HepG2 (cell line): ENCODE results near the gene STRIT1. TPM values are rescaled to one million over a fixed set of nuclear protein-coding genes. Genes with fewer than 3 reads are reported as not detected.
"Not testable (repeated sequence)": the region's sequence is repeated elsewhere in the genome, so short reads cannot be mapped to it uniquely, and the experiment has no call there.

Source experiments
- ATAC-seq: fragments of 200-7000 bp; cut with Tn5 transposase; 3 replicates; pipeline ENCODE4 v1.9.1; 2020; ENCODE audit warnings: mild to moderate bottlenecking, moderate library complexity
- BruUV-seq: library from RNA; stranded (reverse); fragments of 400-500 nt; replicated peaks from 2 replicates; lab custom pipeline; 2021; lab: Mats Ljungman, UMichigan
- CTCF ChIA-PET: fragments of 300-600 bp; formaldehyde crosslinking; extraction: SDS; loops from one replicate; lab custom pipeline; 2021; ENCODE audit warnings: low total read pairs, inconsistent platforms, low intra/inter-chr PET ratio; lab: Yijun Ruan, JAX
- POLR2A ChIA-PET: fragments of 350-600 bp; sonication (Branson Sonifier 250); formaldehyde crosslinking; loops from one replicate; lab custom pipeline; 2020; ENCODE audit warnings: antibody characterized with exemption, inconsistent platforms; lab: Yijun Ruan, JAX
- DNase-seq: peaks from one replicate; pipeline ENCODE4 v3.0.0-alpha.2; 2015; ENCODE audit warnings: low spot score
- FAIRE-seq: peaks from 3 replicates; lab custom pipeline; 2011; peaks lifted over from hg19 to GRCh38; lab: Jason Lieb, UNC
- H2AFZ ChIP-seq: one replicate; pipeline ENCODE4 v1.6.1; 2011; ENCODE audit warnings: low read length, inconsistent platforms
- H3K27ac ChIP-seq: fragments of 300-600 bp; 3 replicates; pipeline ENCODE4 v1.8.0; 2011; ENCODE audit warnings: mixed run types, mild to moderate bottlenecking, mixed read lengths, low read length, inconsistent platforms; ENCODE audit not compliant: insufficient read depth; ENCODE audit errors: extremely low read length
- H3K27me3 ChIP-seq, 2 experiments: fragments of 200-600 bp in 1 of 2; 2 replicates in 1 of 2; 3 replicates in 1 of 2; pipeline versions ENCODE4 v1.6.0 to v1.8.0; 2011; ENCODE audit warnings: low read length in 2 of 2, mild to moderate bottlenecking in 2 of 2, moderate library complexity in 2 of 2, inconsistent platforms in 1 of 2; ENCODE audit not compliant: insufficient read depth in 2 of 2, control insufficient read depth in 1 of 2
- H3K36me3 ChIP-seq, 2 experiments: fragments of 200-600 bp in 1 of 2; replicated peaks in 1 of 2; 2 replicates in 1 of 2; 3 replicates in 1 of 2; pipeline versions ENCODE4 v1.5.1 to v1.8.0; 2011; ENCODE audit warnings: low read length in 2 of 2, inconsistent platforms in 1 of 2; ENCODE audit not compliant: insufficient read depth in 2 of 2, control insufficient read depth in 1 of 2
- H3K4me1 ChIP-seq: 2 replicates; pipeline ENCODE4 v1.5.1; 2012; ENCODE audit warnings: low read length, inconsistent platforms; ENCODE audit not compliant: insufficient read depth
- H3K4me2 ChIP-seq: 2 replicates; pipeline ENCODE4 v1.6.0; 2011; ENCODE audit warnings: low read depth, low read length, inconsistent platforms
- H3K4me3 ChIP-seq, 3 experiments: fragments of 200-600 bp in 1 of 3; sonication (generic), shearing (Covaris generic) in 1 of 3; replicated peaks in 1 of 3; 2 replicates each; pipeline ENCODE4 v1.5.1; 2011 to 2016; ENCODE audit warnings: low read length in 3 of 3, inconsistent platforms in 2 of 3, low read depth in 2 of 3, mild to moderate bottlenecking in 2 of 3, control low read depth in 1 of 3, mixed read lengths in 1 of 3; ENCODE audit not compliant: insufficient read depth in 1 of 3
- H3K79me2 ChIP-seq: one replicate; pipeline ENCODE4 v1.6.1; 2011; ENCODE audit warnings: low read length, inconsistent platforms; ENCODE audit not compliant: insufficient read depth
- H3K9ac ChIP-seq: 2 replicates; pipeline ENCODE4 v1.6.0; 2011; ENCODE audit warnings: mild to moderate bottlenecking, low read depth, low read length, inconsistent platforms; ENCODE audit not compliant: insufficient read depth
- H3K9me3 ChIP-seq: 2 replicates; pipeline ENCODE4 v1.5.1; 2012; ENCODE audit warnings: mild to moderate bottlenecking, low read length
- H4K20me1 ChIP-seq: 2 replicates; pipeline ENCODE4 v1.6.0; 2011; ENCODE audit warnings: inconsistent platforms, mild to moderate bottlenecking, low read length, moderate library complexity; ENCODE audit not compliant: insufficient read depth
- HNF1A ChIP-seq, 2 experiments: sonication (generic) in 1 of 2; formaldehyde crosslinking in 1 of 2; IDR thresholded peaks; 2 replicates each; pipeline versions ENCODE4 v1.4.0 to v1.6.1; 2016 to 2020; ENCODE audit warnings: borderline replicate concordance in 1 of 2, low read depth in 1 of 2, mild to moderate bottlenecking in 1 of 2, missing genetic modification reagents in 1 of 2
- WGBS: methylation state at CpG from one replicate; pipeline ENCODE4 v1.1.6; 2017; ENCODE audit warnings: low lambda C conversion rate; 5-methylcytosine and 5-hydroxymethylcytosine counted together
- in situ Hi-C: cut with HindIII; loops from 2 replicates; pipeline ENCODE4 v1.10.0; 2017; ENCODE audit warnings: low pct_unique_long_range_greater_than_20kb; ENCODE audit not compliant: extremely low pct_ligation_motif_present
- intact Hi-C: fragments of 100-400 bp; cut with micrococcal nuclease; formaldehyde crosslinking; loops from one replicate; pipeline ENCODE4 v1.10.0; 2022; ENCODE audit not compliant: unreplicated experiment
- polyA plus RNA-seq, 8 experiments: library from polyadenylated mRNA; depleted of rRNA in 3 of 8; stranded (reverse) in 7 of 8; unstranded in 1 of 8; fragments of >200 nt; fragmentation: Illumina TruSeq in 4 of 8; extraction: Trizol in 4 of 8; gene quantifications; 2 replicates each; pipeline versions ENCODE4 v1.2.1 to v1.2.3, GENCODE V29; 2011 to 2016; ENCODE audit warnings: low read depth in 4 of 8, missing spikeins in 1 of 8, mixed read lengths in 1 of 8; ENCODE audit not compliant: insufficient read depth in 1 of 8
- total RNA-seq, 5 experiments: library from RNA; depleted of rRNA; stranded (reverse); fragments of >200 nt; fragmentation: Illumina TruSeq; extraction: Trizol; gene quantifications; 2 replicates each; pipeline ENCODE4 v1.2.3, GENCODE V29; 2016; ENCODE audit warnings: low read depth in 1 of 5

STRIT1 gene
- total and polyA plus RNA-seq, 2 of the 13 experiments (the other 11 are each of a cell fraction or from before 2014, with no cell fraction given) = not detected

- TF ChIP-seq HNF1A (IDR thresholded peaks at IDR 0.05; ENCODE audit: low read depth) (no peak), HNF1A (CRISPR knock-in tag; IDR thresholded peaks at IDR 0.05; ENCODE audit: borderline replicate concordance) (no peak)
Observed at GRCh38 chr3:155281912-155282311, 11.6 kb downstream of the STRIT1 start (continued).

- H3K4me3 ChIP-seq, H3K9me3 ChIP-seq, ATAC-seq, CTCF ChIA-PET, BruUV-seq, H3K4me1 ChIP-seq, H3K79me2 ChIP-seq, H3K4me2 ChIP-seq, intact Hi-C loops, H3K27ac ChIP-seq, H3K36me3 ChIP-seq, H4K20me1 ChIP-seq, FAIRE-seq, H2AFZ ChIP-seq, H3K27me3 ChIP-seq, POLR2A ChIA-PET, DNase-seq, H3K9ac ChIP-seq, in situ Hi-C loops: not testable (repeated sequence)
- 51% methylated on average over 6 of the region's 6 CpGs for WGBS
Observed at GRCh38 chr3:155276089-155276488, 17.4 kb downstream of the STRIT1 start.

GRCh38 chr3:155275159-155275754 lies 18.2 kb downstream of the STRIT1 start:
- 32% methylated on average over 6 of the region's 6 CpGs for WGBS
- BruUV-seq, DNase-seq, H3K36me3 ChIP-seq, ATAC-seq, H3K9me3 ChIP-seq, FAIRE-seq, H3K4me1 ChIP-seq, H3K79me2 ChIP-seq, H3K4me3 ChIP-seq, CTCF ChIA-PET, H3K4me2 ChIP-seq, H4K20me1 ChIP-seq, H3K27ac ChIP-seq, H3K27me3 ChIP-seq, in situ Hi-C loops, POLR2A ChIA-PET, H2AFZ ChIP-seq, H3K9ac ChIP-seq, intact Hi-C loops: not testable (repeated sequence)

- H3K9me3 ChIP-seq, H3K4me1 ChIP-seq, POLR2A ChIA-PET, CTCF ChIA-PET, BruUV-seq, H4K20me1 ChIP-seq, H3K4me2 ChIP-seq, H3K4me3 ChIP-seq, in situ Hi-C loops, FAIRE-seq, H3K27me3 ChIP-seq, H3K27ac ChIP-seq, H2AFZ ChIP-seq, H3K9ac ChIP-seq, intact Hi-C loops, DNase-seq, H3K36me3 ChIP-seq, ATAC-seq, H3K79me2 ChIP-seq: not testable (repeated sequence)
- 53% methylated on average over 4 of the region's 4 CpGs for WGBS
Observed at GRCh38 chr3:155274435-155274834, 19.0 kb downstream of the STRIT1 start.
